TTC549 (cell line): ENCODE data around the gene SPRED2.

ENCODE experiments used
- FAIRE-seq: peaks from 2 replicates; lab custom pipeline; 2012; peaks lifted over from hg19 to GRCh38; lab: Jason Lieb, UNC

Gene SPRED2

GRCh38 chr2:65438137-65438899, 5.9 kb upstream of the SPRED2 start:
- FAIRE-seq = no peak

GRCh38 chr2:65437392-65438135, 5.2 kb upstream of the SPRED2 start:
- no peak for FAIRE-seq

GRCh38 chr2:65436824-65437221, 4.4 kb upstream of the SPRED2 start:
- FAIRE-seq = no peak

- no peak for FAIRE-seq
Measured at GRCh38 chr2:65436169-65436823, 3.9 kb upstream of the SPRED2 start.

GRCh38 chr2:65435625-65436168, 3.3 kb upstream of the SPRED2 start:
- no peak for FAIRE-seq

- no peak for FAIRE-seq
Measured at GRCh38 chr2:65434592-65435241, 2.3 kb upstream of the SPRED2 start.

- no peak for FAIRE-seq
Measured at GRCh38 chr2:65431421-65432226, 775 bp downstream of the SPRED2 start.

- FAIRE-seq = no peak
Measured at GRCh38 chr2:65430603-65431420, 1.6 kb downstream of the SPRED2 start.

GRCh38 chr2:65429786-65430602, 2.4 kb downstream of the SPRED2 start:
- FAIRE-seq = no peak

GRCh38 chr2:65427532-65427931, 4.9 kb downstream of the SPRED2 start:
- FAIRE-seq = no peak

GRCh38 chr2:65425276-65425675, 7.1 kb downstream of the SPRED2 start:
- no peak for FAIRE-seq

GRCh38 chr2:65424391-65424790, 8.0 kb downstream of the SPRED2 start:
- FAIRE-seq = no peak

- FAIRE-seq = no peak
Measured at GRCh38 chr2:65421432-65421748, 11.0 kb downstream of the SPRED2 start.

GRCh38 chr2:65420712-65421431, 11.5 kb downstream of the SPRED2 start:
- no peak for FAIRE-seq

GRCh38 chr2:65417509-65418085, 14.8 kb downstream of the SPRED2 start:
- no peak for FAIRE-seq

- no peak for FAIRE-seq
Measured at GRCh38 chr2:65416945-65417344, 15.5 kb downstream of the SPRED2 start.

GRCh38 chr2:65416321-65416720, 16.1 kb downstream of the SPRED2 start:
- no peak for FAIRE-seq

GRCh38 chr2:65415091-65415490, 17.3 kb downstream of the SPRED2 start:
- no peak for FAIRE-seq

- no peak for FAIRE-seq
Measured at GRCh38 chr2:65413610-65414009, 18.8 kb downstream of the SPRED2 start.
